ENCODE results near the gene TRIP13.

The TRIP13 gene

GRCh38 chr5:859798-860296 is 32.8 kb upstream of the TRIP13 start:
- H3K4me1 ChIP-seq (ENCODE audit: control insufficient read depth, insufficient read depth, low read length): no peaks in the 10 kb centered on the region
- H3K27me3 ChIP-seq (ENCODE audit: control insufficient read depth, insufficient read depth, low read length): no peaks in the 10 kb centered on the region
- no peak overlapping the region for H3K4me3 ChIP-seq (ENCODE audit: low read length)
- no peak overlapping the region for H3K27ac ChIP-seq (ENCODE audit: low read depth, low read length)
- H3K36me3 ChIP-seq (ENCODE audit: control insufficient read depth, insufficient read depth, low read length): peaks cover 15% of the 10 kb centered on the region
- no peak overlapping the region for H3K9ac ChIP-seq (ENCODE audit: low read length)

GRCh38 chr5:860506-861150 is 32.1 kb upstream of the TRIP13 start:
- Histone ChIP-seq H3K9ac (ENCODE audit: low read length) (no peak overlapping the region), H3K36me3 (ENCODE audit: control insufficient read depth, insufficient read depth, low read length) (peaks cover 17% of the 10 kb centered on the region), H3K27ac (ENCODE audit: low read depth, low read length) (no peak overlapping the region), H3K27me3 (ENCODE audit: control insufficient read depth, insufficient read depth, low read length) (no peaks in the 10 kb centered on the region), H3K4me3 (ENCODE audit: low read length) (no peak overlapping the region), H3K4me1 (ENCODE audit: control insufficient read depth, insufficient read depth, low read length) (no peaks in the 10 kb centered on the region)

GRCh38 chr5:861442-862366 is 31.0 kb upstream of the TRIP13 start:
- Histone ChIP-seq H3K9ac (ENCODE audit: low read length) (no peak overlapping the region), H3K27me3 (ENCODE audit: control insufficient read depth, insufficient read depth, low read length) (no peaks in the 10 kb centered on the region), H3K4me1 (ENCODE audit: control insufficient read depth, insufficient read depth, low read length) (no peaks in the 10 kb centered on the region), H3K4me3 (ENCODE audit: low read length) (no peak overlapping the region), H3K27ac (ENCODE audit: low read depth, low read length) (no peak overlapping the region), H3K36me3 (ENCODE audit: control insufficient read depth, insufficient read depth, low read length) (peaks cover 17% of the 10 kb centered on the region)

- Histone ChIP-seq H3K4me1 (ENCODE audit: control insufficient read depth, insufficient read depth, low read length) (no peaks in the 10 kb centered on the region), H3K27me3 (ENCODE audit: control insufficient read depth, insufficient read depth, low read length) (no peaks in the 10 kb centered on the region), H3K36me3 (ENCODE audit: control insufficient read depth, insufficient read depth, low read length) (peaks cover 23% of the 10 kb centered on the region), H3K4me3 (ENCODE audit: low read length) (no peak overlapping the region), H3K9ac (ENCODE audit: low read length) (no peak overlapping the region), H3K27ac (ENCODE audit: low read depth, low read length) (no peak overlapping the region)
Observed at GRCh38 chr5:862367-863243, 30.1 kb upstream of the TRIP13 start.

- H3K36me3 ChIP-seq (ENCODE audit: control insufficient read depth, insufficient read depth, low read length): peaks cover 29% of the 10 kb centered on the region
Observed at GRCh38 chr5:863244-863805, 29.4 kb upstream of the TRIP13 start.

GRCh38 chr5:864492-865167 is 28.1 kb upstream of the TRIP13 start:
- Histone ChIP-seq H3K36me3 (ENCODE audit: control insufficient read depth, insufficient read depth, low read length) (peaks cover 36% of the 10 kb centered on the region), H3K27me3 (ENCODE audit: control insufficient read depth, insufficient read depth, low read length) (no peaks in the 10 kb centered on the region), H3K9ac (ENCODE audit: low read length) (no peak overlapping the region), H3K27ac (ENCODE audit: low read depth, low read length) (no peak overlapping the region), H3K4me3 (ENCODE audit: low read length) (no peak overlapping the region), H3K4me1 (ENCODE audit: control insufficient read depth, insufficient read depth, low read length) (no peaks in the 10 kb centered on the region)

More at GRCh38 chr5:863244-863805, 29.4 kb upstream of the TRIP13 start:
- Histone ChIP-seq H3K27me3 (ENCODE audit: control insufficient read depth, insufficient read depth, low read length) (no peaks in the 10 kb centered on the region), H3K4me3 (ENCODE audit: low read length) (no peak overlapping the region), H3K4me1 (ENCODE audit: control insufficient read depth, insufficient read depth, low read length) (no peaks in the 10 kb centered on the region), H3K27ac (ENCODE audit: low read depth, low read length) (no peak overlapping the region), H3K9ac (ENCODE audit: low read length) (no peak overlapping the region)

- no peak overlapping the region for H3K27ac ChIP-seq (ENCODE audit: low read depth, low read length)
- peaks cover 41% of the 10 kb centered on the region for H3K36me3 ChIP-seq (ENCODE audit: control insufficient read depth, insufficient read depth, low read length)
- H3K4me3 ChIP-seq (ENCODE audit: low read length): no peak overlapping the region
- H3K4me1 ChIP-seq (ENCODE audit: control insufficient read depth, insufficient read depth, low read length): no peaks in the 10 kb centered on the region
- H3K9ac ChIP-seq (ENCODE audit: low read length): no peak overlapping the region
- no peaks in the 10 kb centered on the region for H3K27me3 ChIP-seq (ENCODE audit: control insufficient read depth, insufficient read depth, low read length)
Observed at GRCh38 chr5:865168-865521, 27.5 kb upstream of the TRIP13 start.

GRCh38 chr5:865771-866170 is 26.9 kb upstream of the TRIP13 start:
- Histone ChIP-seq H3K27me3 (ENCODE audit: control insufficient read depth, insufficient read depth, low read length) (no peaks in the 10 kb centered on the region), H3K27ac (ENCODE audit: low read depth, low read length) (no peak overlapping the region), H3K36me3 (ENCODE audit: control insufficient read depth, insufficient read depth, low read length) (peaks cover 46% of the 10 kb centered on the region), H3K9ac (ENCODE audit: low read length) (no peak overlapping the region), H3K4me3 (ENCODE audit: low read length) (no peak overlapping the region), H3K4me1 (ENCODE audit: control insufficient read depth, insufficient read depth, low read length) (no peaks in the 10 kb centered on the region)

GRCh38 chr5:867300-867870 is 25.3 kb upstream of the TRIP13 start:
- H3K36me3 ChIP-seq (ENCODE audit: control insufficient read depth, insufficient read depth, low read length): peaks cover 58% of the 10 kb centered on the region
- no peaks in the 10 kb centered on the region for H3K27me3 ChIP-seq (ENCODE audit: control insufficient read depth, insufficient read depth, low read length)
- no peak overlapping the region for H3K9ac ChIP-seq (ENCODE audit: low read length)
- no peak overlapping the region for H3K4me3 ChIP-seq (ENCODE audit: low read length)
- no peaks in the 10 kb centered on the region for H3K4me1 ChIP-seq (ENCODE audit: control insufficient read depth, insufficient read depth, low read length)
- H3K27ac ChIP-seq (ENCODE audit: low read depth, low read length): no peak overlapping the region

GRCh38 chr5:868428-869135 is 24.1 kb upstream of the TRIP13 start:
- Histone ChIP-seq H3K36me3 (ENCODE audit: control insufficient read depth, insufficient read depth, low read length) (peaks cover 56% of the 10 kb centered on the region), H3K4me1 (ENCODE audit: control insufficient read depth, insufficient read depth, low read length) (no peaks in the 10 kb centered on the region), H3K9ac (ENCODE audit: low read length) (no peak overlapping the region), H3K4me3 (ENCODE audit: low read length) (no peak overlapping the region), H3K27ac (ENCODE audit: low read depth, low read length) (no peak overlapping the region), H3K27me3 (ENCODE audit: control insufficient read depth, insufficient read depth, low read length) (no peaks in the 10 kb centered on the region)

GRCh38 chr5:870956-871355 is 21.7 kb upstream of the TRIP13 start:
- H3K36me3 ChIP-seq (ENCODE audit: control insufficient read depth, insufficient read depth, low read length): peaks cover 52% of the 10 kb centered on the region
- H3K27ac ChIP-seq (ENCODE audit: low read depth, low read length): no peak overlapping the region
- H3K27me3 ChIP-seq (ENCODE audit: control insufficient read depth, insufficient read depth, low read length): no peaks in the 10 kb centered on the region
- no peak overlapping the region for H3K4me3 ChIP-seq (ENCODE audit: low read length)
- H3K4me1 ChIP-seq (ENCODE audit: control insufficient read depth, insufficient read depth, low read length): no peaks in the 10 kb centered on the region
- no peak overlapping the region for H3K9ac ChIP-seq (ENCODE audit: low read length)
